A549 (cell line): Measurements from ENCODE around the gene ICAM3. TPM values are rescaled to one million over a fixed set of nuclear protein-coding genes. Genes with fewer than 3 reads are reported as not detected.

Experiments used
- ATAC-seq, 2 experiments: fragments of 200-7000 bp in 1 of 2; fragments of >200 bp in 1 of 2; cut with Nextera tagmentation in 1 of 2; cut with Tn5 transposase in 1 of 2; 3 replicates each; pipeline versions ENCODE4 v1.8.0 to v1.9.1; 2018 to 2020; ENCODE audit warnings: mild to moderate bottlenecking in 1 of 2, moderate library complexity in 1 of 2
- CTCF ChIA-PET: fragments of 300-600 bp; sonication (Branson Sonifier 250); formaldehyde crosslinking; extraction: SDS; loops from one replicate; lab custom pipeline; 2021; ENCODE audit warnings: antibody characterized with exemption, inconsistent platforms; lab: Yijun Ruan, JAX
- POLR2A ChIA-PET: fragments of 350-600 bp; formaldehyde crosslinking; extraction: SDS; loops from one replicate; lab custom pipeline; 2021; ENCODE audit warnings: antibody characterized with exemption, inconsistent platforms; lab: Yijun Ruan, JAX
- DNase-seq, 2 experiments: peaks; one replicate each; pipeline versions ENCODE4 v3.0.0 to v3.0.0-alpha.2; 2011 to 2016; ENCODE audit warnings: low read depth in 1 of 2, low spot score in 1 of 2
- FAIRE-seq: peaks from 2 replicates; lab custom pipeline; 2011; peaks lifted over from hg19 to GRCh38; lab: Jason Lieb, UNC
- H3K27ac ChIP-seq, 2 experiments: fragments of >200 bp; sonication (Bioruptor Twin); formaldehyde crosslinking; 3 replicates each; pipeline ENCODE4 v1.5.1; 2016 to 2017
- H3K4me1 ChIP-seq: fragments of >200 bp; sonication (Bioruptor Twin); formaldehyde crosslinking; 3 replicates; pipeline ENCODE4 v1.6.1; 2016
- H3K4me2 ChIP-seq: fragments of >200 bp; sonication (Bioruptor Twin); formaldehyde crosslinking; 3 replicates; pipeline ENCODE4 v1.6.1; 2016
- H3K4me3 ChIP-seq: fragments of >200 bp; sonication (Bioruptor Twin); formaldehyde crosslinking; 3 replicates; pipeline ENCODE4 v1.5.1; 2016
- H3K9me3 ChIP-seq: fragments of >200 bp; sonication (Bioruptor Twin); formaldehyde crosslinking; 3 replicates; pipeline ENCODE4 v1.6.1; 2016
- CHD2 ChIP-seq: fragments of 150-350 bp; IDR thresholded peaks from 2 replicates; pipeline ENCODE4 v1.6.1; 2014; ENCODE audit warnings: low read length; ENCODE audit not compliant: partially characterized antibody
- EHF ChIP-seq: fragments of 250-450 bp; sonication (Bioruptor Pico); IDR thresholded peaks from 2 replicates; pipeline ENCODE4 v1.5.0; 2020; ENCODE audit warnings: mild to moderate bottlenecking
- GATA3 ChIP-seq: IDR thresholded peaks from 2 replicates; pipeline ENCODE4 v1.6.1; 2012; ENCODE audit warnings: borderline replicate concordance
- HDAC2 ChIP-seq: fragments of 200-600 bp; sonication (generic); IDR thresholded peaks from 2 replicates; pipeline ENCODE4 v1.6.1; 2016
- HES2 ChIP-seq: fragments of >200 bp; sonication (Bioruptor Twin); formaldehyde crosslinking; IDR thresholded peaks from 2 replicates; pipeline ENCODE4 v1.6.1; 2016
- HOXB13 ChIP-seq: fragments of 250-450 bp; sonication (Bioruptor Pico); IDR thresholded peaks from 2 replicates; pipeline ENCODE4 v1.5.0; 2020; ENCODE audit warnings: low read depth, mild to moderate bottlenecking, moderate library complexity
- HOXB5 ChIP-seq: fragments of 250-450 bp; sonication (Bioruptor Pico); IDR thresholded peaks from 2 replicates; pipeline ENCODE4 v1.5.0; 2020; ENCODE audit warnings: mild to moderate bottlenecking, moderate library complexity
- KDM5A ChIP-seq: fragments of 200-600 bp; sonication (generic); IDR thresholded peaks from 2 replicates; pipeline ENCODE4 v1.6.1; 2016; ENCODE audit warnings: antibody characterized with exemption, mild to moderate bottlenecking
- MAFK ChIP-seq: fragments of 450-650 bp; IDR thresholded peaks from 2 replicates; pipeline ENCODE4 v1.6.1; 2014; ENCODE audit not compliant: partially characterized antibody
- POLR2AphosphoS2 ChIP-seq: conservative IDR thresholded peaks from 2 replicates; pipeline ENCODE4 v1.6.1; 2012; ENCODE audit warnings: low read length, improper control_type of control experiment, inconsistent platforms
- REST ChIP-seq: fragments of 200-600 bp; sonication (generic); IDR thresholded peaks from 2 replicates; pipeline ENCODE4 v1.6.1; 2016; ENCODE audit warnings: antibody characterized with exemption, mild to moderate bottlenecking, moderate library complexity
- SMC3 ChIP-seq: fragments of >200 bp; sonication (Bioruptor Twin); formaldehyde crosslinking; IDR thresholded peaks from 3 replicates; pipeline ENCODE4 v1.6.1; 2018; ENCODE audit warnings: inconsistent platforms
- ZFP36 ChIP-seq: fragments of 450-650 bp; IDR thresholded peaks from 2 replicates; pipeline ENCODE4 v1.6.1; 2014; ENCODE audit warnings: borderline replicate concordance; ENCODE audit not compliant: partially characterized antibody
- WGBS: methylation state at CpG from one replicate; pipeline ENCODE4 v1.1.6; 2017; ENCODE audit errors: missing lambda C conversion rate; 5-methylcytosine and 5-hydroxymethylcytosine counted together
- polyA plus RNA-seq, 4 experiments: library from polyadenylated mRNA; depleted of rRNA in 3 of 4; stranded (reverse); fragments of >200 nt; fragmentation: RNase III in 1 of 4; extraction: RNeasy Plus Mini Kit Qiagen cat#74134 plus additional on column Dnase treatment in 1 of 4; gene quantifications; 2 replicates in 3 of 4; 3 replicates in 1 of 4; pipeline ENCODE4 v1.2.3, GENCODE V29; 2011 to 2017

ICAM3 gene
- polyA plus RNA-seq, 2 of the 4 experiments (the other 2 are of a cell fraction), result 4.7 to 7.3 TPM

DNA sequence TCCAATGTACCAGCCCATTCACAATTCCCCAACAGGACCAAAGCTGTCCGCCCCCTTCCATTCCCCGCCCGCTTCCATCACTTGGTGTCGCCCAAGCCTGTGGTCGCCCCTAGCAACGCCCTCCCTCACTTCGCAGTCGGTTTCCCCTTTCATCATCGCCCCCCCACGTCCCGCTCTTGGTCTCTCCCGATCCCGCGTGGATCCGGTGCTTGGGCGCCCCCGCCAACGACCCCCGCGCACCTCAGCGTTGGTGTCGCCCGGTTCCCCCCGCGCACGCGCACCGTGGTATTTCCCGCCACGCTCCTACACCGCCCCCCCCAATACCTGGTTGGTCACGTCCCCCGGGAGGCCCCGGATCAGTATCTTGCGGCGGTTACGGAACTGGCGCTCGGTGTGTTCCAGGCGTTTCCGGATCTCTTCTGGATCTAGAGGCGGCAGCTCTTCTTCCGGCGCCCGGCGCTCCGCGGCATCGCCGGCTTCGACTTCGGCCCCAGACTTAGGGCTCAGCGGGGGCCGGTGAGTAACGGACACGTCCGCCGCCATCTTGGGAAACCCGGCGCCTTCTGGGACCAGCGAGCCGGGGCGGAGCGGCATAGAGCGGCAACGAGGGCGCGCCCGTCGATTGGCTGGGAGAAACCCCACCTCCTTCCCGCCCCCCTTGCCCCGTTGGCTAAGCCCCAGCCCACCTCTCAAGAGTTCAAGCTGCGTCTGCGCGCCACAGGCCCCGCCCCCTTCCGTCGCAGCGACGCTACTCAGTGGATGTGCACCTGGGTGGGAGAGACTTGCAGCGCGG lies 6.3 kb downstream of the ICAM3 start, which contains the start of gene RAVER1 (continued):
- TF ChIP-seq KDM5A, result peak; percentile 68
- TF ChIP-seq HOXB13 (CRISPR knock-in tag), result no peak
- no peak for TF ChIP-seq CHD2
- TF ChIP-seq REST, result no peak

DNA sequence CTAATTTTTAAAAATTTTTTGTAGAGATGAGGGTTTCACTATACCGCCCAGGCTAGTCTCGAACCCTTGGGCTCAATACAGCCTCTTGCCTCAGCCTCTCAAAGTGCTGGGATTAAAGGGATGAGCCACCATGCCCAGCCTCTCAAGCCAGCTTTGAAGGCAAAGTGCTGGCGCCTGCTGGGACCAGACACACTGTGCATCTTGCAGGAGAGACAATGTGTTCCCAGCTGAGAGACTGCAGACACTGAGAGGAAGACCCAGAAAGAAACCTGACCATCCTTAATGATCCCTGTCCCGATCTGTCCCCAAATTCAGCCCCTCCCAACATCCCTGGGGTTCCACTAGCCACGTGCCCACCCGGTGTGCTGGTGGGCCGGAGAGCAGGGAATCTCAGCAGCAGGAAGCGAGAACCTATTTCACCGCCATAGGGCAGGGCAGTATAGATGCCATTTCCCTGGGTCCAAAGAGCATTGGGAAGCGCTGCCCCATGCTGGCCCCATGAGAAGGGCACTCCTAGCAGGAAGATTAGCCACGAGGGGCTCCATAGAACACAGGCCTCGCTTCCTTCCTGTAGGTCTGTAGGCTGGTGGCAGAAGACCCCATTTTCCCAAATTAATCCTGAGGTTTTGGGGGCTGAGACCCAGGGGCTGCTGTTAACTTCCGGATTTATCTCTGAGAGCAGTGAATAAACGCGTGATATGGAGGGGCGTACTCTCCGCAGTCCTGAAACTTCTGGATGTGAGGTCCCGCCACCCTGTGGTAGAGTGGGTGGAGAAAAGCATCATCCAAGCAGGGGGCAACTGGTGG lies 7.1 kb downstream of the ICAM3 start:
- Histone ChIP-seq H3K4me2 (peak overlapping the region; percentile 100), H3K4me3 (peak overlapping the region; percentile 76), H3K9me3 (no peaks in the 10 kb centered on the region), H3K27ac (peak overlapping the region; percentile 81 to 97), H3K4me1 (peaks cover 11% of the 10 kb centered on the region; the same call in 1 of the 3 replicates)
- ChIA-PET CTCF (interaction anchor here (1.2 to 2.0 kb wide), 3 partner anchors 8 to 62 kb away, joined by 3 to 9 read pairs (median 4); partner anchors contain the start of gene ICAM1), POLR2A (interaction anchor here (1.2 to 2.5 kb wide), 5 partner anchors 9 to 48 kb away, joined by 3 to 12 read pairs (median 4); partner anchors contain the start of genes ICAM5 and TYK2)
- 36% methylated on average over 11 of the region's 18 CpGs for WGBS
- ATAC-seq, result peak in 1 of 2 experiments; percentile 3; a peak in 1 of 6 replicates
- peak; percentile 17; the same call in 1 of the 2 replicates for TF ChIP-seq REST
- no peak for TF ChIP-seq HES2
- no peak for DNase-seq
- FAIRE-seq, result no peak

DNA sequence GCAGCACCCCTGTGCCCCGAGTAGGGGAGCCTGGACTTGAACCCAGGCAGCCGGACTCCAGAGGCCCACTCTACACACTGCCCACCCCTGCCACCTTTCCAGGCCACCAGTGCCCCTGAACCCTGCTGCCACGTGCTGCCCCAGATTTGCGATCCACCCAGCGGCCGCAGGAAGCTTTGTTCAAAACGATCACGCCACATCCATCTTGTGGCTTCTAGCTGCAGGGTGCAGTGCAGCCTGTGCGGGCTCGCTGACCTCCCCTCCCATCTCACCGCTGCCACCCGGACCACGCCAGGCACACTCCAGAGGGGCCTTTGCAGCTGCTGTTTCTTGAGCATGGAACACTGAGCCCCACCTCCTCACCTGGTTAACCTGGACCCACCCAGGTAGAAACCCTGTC lies 9.9 kb downstream of the ICAM3 start:
- FAIRE-seq, result no peak

More for the DNA sequence above, 9.9 kb downstream of the ICAM3 start:
- Histone ChIP-seq H3K4me1 (peaks cover 9% of the 10 kb centered on the region; the same call in 1 of the 3 replicates), H3K27ac (no peak overlapping the region), H3K4me3 (no peak overlapping the region), H3K4me2 (no peak overlapping the region), H3K9me3 (no peaks in the 10 kb centered on the region)
- no peak for ATAC-seq
- 90% methylated on average over 9 of the region's 13 CpGs for WGBS
- ChIA-PET POLR2A (no interaction called here), CTCF (interaction anchor here (0.6 to 2.4 kb wide), 3 partner anchors 59 to 557 kb away, joined by 3 to 6 read pairs (median 4); no protein-coding TSS in a partner anchor)
- TF ChIP-seq SMC3, result no peak
- TF ChIP-seq MAFK, result no peak
- no peak for TF ChIP-seq EHF (CRISPR knock-in tag)
- TF ChIP-seq POLR2AphosphoS2, result no peak
- TF ChIP-seq ZFP36, result no peak
- TF ChIP-seq HDAC2, result no peak
- no peak for TF ChIP-seq GATA3
- TF ChIP-seq HOXB5, result no peak
- DNase-seq, result no peak
